ENCODE results near the gene TPRG1L. TPM values are rescaled to one million over a fixed set of nuclear protein-coding genes. Genes with fewer than 3 reads are reported as not detected.
A peak's percentile ranks its signal among the peaks of the same experiment; 100 is the strongest.

Gene TPRG1L
- total and polyA plus RNA-seq, 10 of the 15 experiments (the other 5 are each of a cell fraction or from before 2014, with no cell fraction given): 1.5 to 16.5 (median 8.0) TPM

DNA sequence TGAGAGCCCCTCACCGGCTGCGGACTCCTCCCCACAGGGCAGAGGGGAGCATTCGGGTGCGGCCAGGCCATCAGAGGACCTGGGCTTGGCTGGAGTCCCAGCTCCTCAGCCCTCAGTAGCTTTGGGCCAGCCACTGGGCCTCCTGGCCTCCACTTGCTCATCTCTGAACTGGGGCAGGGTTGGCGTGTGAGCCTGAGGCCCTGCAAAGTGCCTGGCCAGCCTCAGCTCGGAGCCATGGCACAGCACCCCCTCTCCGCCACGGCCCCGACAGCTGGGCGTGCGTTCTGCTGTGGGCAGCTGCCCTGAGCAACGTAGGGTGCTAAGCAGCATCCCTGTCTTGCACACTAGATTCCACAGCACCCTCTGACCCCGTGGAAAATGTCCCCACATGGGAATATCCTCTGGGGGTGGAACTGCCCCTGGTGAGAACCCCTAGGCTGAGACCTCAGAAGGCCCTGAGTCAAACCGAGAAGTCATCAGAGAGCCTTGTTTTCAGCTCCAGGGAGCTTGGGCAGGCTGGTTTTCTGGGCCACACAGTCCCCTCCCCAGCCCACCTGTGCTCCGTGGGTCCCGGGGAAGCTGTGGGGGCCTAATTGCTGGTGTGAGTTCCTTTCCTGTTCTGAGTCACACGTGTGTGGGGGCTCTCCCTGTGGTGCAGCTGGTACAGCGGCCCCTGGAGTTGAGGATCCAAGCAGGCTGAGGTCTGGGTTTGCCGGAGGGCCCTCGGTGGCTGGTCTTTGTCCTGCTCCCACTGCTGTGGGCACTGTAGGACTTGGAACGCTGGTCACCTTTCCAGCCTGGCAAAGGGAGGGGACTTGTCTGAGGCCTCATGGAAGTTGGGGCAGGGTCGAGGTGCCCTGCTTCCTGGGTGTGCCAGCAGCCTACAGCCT lies 52.0 kb downstream of the TPRG1L start (continued):
- TF ChIP-seq MTA2 (IDR thresholded peaks at IDR 0.05; ENCODE audit: low read depth): peak; percentile 98
- TF ChIP-seq IKZF1 (conservative IDR thresholded peaks at IDR 0.05): peak; percentile 100
- peak; percentile 92 for TF ChIP-seq RELA (IDR thresholded peaks at IDR 0.05; ENCODE audit: borderline replicate concordance, partially characterized antibody)
- peak; percentile 96 for TF ChIP-seq NR2F1 (conservative IDR thresholded peaks at IDR 0.05)
- peak; percentile 85 for TF ChIP-seq MEF2A (IDR thresholded peaks at IDR 0.05; ENCODE audit: insufficient read depth, low read depth, low read length)
- TF ChIP-seq, protein P1, sequence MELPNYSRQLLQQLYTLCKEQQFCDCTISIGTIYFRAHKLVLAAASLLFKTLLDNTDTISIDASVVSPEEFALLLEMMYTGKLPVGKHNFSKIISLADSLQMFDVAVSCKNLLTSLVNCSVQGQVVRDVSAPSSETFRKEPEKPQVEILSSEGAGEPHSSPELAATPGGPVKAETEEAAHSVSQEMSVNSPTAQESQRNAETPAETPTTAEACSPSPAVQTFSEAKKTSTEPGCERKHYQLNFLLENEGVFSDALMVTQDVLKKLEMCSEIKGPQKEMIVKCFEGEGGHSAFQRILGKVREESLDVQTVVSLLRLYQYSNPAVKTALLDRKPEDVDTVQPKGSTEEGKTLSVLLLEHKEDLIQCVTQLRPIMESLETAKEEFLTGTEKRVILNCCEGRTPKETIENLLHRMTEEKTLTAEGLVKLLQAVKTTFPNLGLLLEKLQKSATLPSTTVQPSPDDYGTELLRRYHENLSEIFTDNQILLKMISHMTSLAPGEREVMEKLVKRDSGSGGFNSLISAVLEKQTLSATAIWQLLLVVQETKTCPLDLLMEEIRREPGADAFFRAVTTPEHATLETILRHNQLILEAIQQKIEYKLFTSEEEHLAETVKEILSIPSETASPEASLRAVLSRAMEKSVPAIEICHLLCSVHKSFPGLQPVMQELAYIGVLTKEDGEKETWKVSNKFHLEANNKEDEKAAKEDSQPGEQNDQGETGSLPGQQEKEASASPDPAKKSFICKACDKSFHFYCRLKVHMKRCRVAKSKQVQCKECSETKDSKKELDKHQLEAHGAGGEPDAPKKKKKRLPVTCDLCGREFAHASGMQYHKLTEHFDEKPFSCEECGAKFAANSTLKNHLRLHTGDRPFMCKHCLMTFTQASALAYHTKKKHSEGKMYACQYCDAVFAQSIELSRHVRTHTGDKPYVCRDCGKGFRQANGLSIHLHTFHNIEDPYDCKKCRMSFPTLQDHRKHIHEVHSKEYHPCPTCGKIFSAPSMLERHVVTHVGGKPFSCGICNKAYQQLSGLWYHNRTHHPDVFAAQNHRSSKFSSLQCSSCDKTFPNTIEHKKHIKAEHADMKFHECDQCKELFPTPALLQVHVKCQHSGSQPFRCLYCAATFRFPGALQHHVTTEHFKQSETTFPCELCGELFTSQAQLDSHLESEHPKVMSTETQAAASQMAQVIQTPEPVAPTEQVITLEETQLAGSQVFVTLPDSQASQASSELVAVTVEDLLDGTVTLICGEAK (IDR thresholded peaks at IDR 0.05; ENCODE audit: borderline replicate concordance): peak; percentile 6; the same call in 1 of the 2 replicates
- TF ChIP-seq BHLHE40 (IDR thresholded peaks at IDR 0.05; ENCODE audit: borderline replicate concordance in 1 of 2, low read depth in 2 of 2, low read length in 1 of 2): peak; percentile 92 to 93
- TF ChIP-seq HDGF (IDR thresholded peaks at IDR 0.05): no peak; the same call in 1 of the 2 replicates
- TF ChIP-seq, protein P2, sequence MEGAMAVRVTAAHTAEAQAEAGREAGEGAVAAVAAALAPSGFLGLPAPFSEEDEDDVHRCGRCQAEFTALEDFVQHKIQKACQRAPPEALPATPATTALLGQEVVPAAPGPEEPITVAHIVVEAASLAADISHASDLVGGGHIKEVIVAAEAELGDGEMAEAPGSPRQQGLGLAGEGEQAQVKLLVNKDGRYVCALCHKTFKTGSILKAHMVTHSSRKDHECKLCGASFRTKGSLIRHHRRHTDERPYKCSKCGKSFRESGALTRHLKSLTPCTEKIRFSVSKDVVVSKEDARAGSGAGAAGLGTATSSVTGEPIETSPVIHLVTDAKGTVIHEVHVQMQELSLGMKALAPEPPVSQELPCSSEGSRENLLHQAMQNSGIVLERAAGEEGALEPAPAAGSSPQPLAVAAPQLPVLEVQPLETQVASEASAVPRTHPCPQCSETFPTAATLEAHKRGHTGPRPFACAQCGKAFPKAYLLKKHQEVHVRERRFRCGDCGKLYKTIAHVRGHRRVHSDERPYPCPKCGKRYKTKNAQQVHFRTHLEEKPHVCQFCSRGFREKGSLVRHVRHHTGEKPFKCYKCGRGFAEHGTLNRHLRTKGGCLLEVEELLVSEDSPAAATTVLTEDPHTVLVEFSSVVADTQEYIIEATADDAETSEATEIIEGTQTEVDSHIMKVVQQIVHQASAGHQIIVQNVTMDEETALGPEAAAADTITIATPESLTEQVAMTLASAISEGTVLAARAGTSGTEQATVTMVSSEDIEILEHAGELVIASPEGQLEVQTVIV (IDR thresholded peaks at IDR 0.05; ENCODE audit: borderline replicate concordance, partially characterized antibody): no peak
- no peak for TF ChIP-seq PML (IDR thresholded peaks at IDR 0.05; ENCODE audit: low read length)
- TF ChIP-seq, protein P3, sequence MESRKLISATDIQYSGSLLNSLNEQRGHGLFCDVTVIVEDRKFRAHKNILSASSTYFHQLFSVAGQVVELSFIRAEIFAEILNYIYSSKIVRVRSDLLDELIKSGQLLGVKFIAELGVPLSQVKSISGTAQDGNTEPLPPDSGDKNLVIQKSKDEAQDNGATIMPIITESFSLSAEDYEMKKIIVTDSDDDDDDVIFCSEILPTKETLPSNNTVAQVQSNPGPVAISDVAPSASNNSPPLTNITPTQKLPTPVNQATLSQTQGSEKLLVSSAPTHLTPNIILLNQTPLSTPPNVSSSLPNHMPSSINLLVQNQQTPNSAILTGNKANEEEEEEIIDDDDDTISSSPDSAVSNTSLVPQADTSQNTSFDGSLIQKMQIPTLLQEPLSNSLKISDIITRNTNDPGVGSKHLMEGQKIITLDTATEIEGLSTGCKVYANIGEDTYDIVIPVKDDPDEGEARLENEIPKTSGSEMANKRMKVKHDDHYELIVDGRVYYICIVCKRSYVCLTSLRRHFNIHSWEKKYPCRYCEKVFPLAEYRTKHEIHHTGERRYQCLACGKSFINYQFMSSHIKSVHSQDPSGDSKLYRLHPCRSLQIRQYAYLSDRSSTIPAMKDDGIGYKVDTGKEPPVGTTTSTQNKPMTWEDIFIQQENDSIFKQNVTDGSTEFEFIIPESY (IDR thresholded peaks at IDR 0.05): no peak
- no peak; the same call in 1 of the 2 replicates for TF ChIP-seq SMAD5 (IDR thresholded peaks at IDR 0.05; ENCODE audit: low read depth)
- TF ChIP-seq CHD1 (IDR thresholded peaks at IDR 0.05; ENCODE audit: low read depth, low read length): 0 out of 2 replicates have a peak, but pooled peaks have one; percentile 76
- peak; percentile 98 for TF ChIP-seq MEF2B (IDR thresholded peaks at IDR 0.05; ENCODE audit: partially characterized antibody, poor library complexity, severe bottlenecking)
- peak; percentile 98 for TF ChIP-seq BACH1 (IDR thresholded peaks at IDR 0.05; ENCODE audit: borderline replicate concordance)
- no peak for TF ChIP-seq E2F8 (IDR thresholded peaks at IDR 0.05; ENCODE audit: low read depth, partially characterized antibody)

Data from GM12878 (cell line).